GM23248 (cell line): ENCODE data around the gene TFIP11. TPM values are rescaled to one million over a fixed set of nuclear protein-coding genes. Genes with fewer than 3 reads are reported as not detected.
A peak's percentile ranks its signal among the peaks of the same experiment; 100 is the strongest.

Source experiments
- DNase-seq: peaks from one replicate; pipeline ENCODE4 v3.0.0-alpha.2; 2015
- H2AFZ ChIP-seq: fragments of 200-600 bp; sonication (generic); 2 replicates; pipeline ENCODE4 v1.6.1; 2016; ENCODE audit warnings: antibody characterized with exemption
- H3F3A ChIP-seq: fragments of 200-600 bp; sonication (generic); 2 replicates; pipeline ENCODE4 v1.6.1; 2016; ENCODE audit warnings: mild to moderate bottlenecking, antibody characterized with exemption, mixed run types; ENCODE audit not compliant: insufficient read depth
- H3K27ac ChIP-seq: fragments of 200-600 bp; sonication (generic); 2 replicates; pipeline ENCODE4 v1.5.1; 2016; ENCODE audit warnings: mild to moderate bottlenecking
- H3K27me3 ChIP-seq: fragments of 200-600 bp; sonication (generic); replicated peaks from 2 replicates; pipeline ENCODE4 v1.6.1; 2016; ENCODE audit warnings: mild to moderate bottlenecking; ENCODE audit not compliant: insufficient read depth
- H3K36me3 ChIP-seq: fragments of 200-600 bp; sonication (generic); 2 replicates; pipeline ENCODE4 v1.6.1; 2016; ENCODE audit warnings: low read depth, mild to moderate bottlenecking
- H3K4me1 ChIP-seq: fragments of 200-600 bp; sonication (generic); 2 replicates; pipeline ENCODE4 v1.6.1; 2016; ENCODE audit warnings: mild to moderate bottlenecking; ENCODE audit not compliant: insufficient read depth
- H3K4me2 ChIP-seq: fragments of 200-600 bp; sonication (generic); one replicate; pipeline ENCODE4 v1.6.1; 2016; ENCODE audit warnings: mild to moderate bottlenecking; ENCODE audit not compliant: unreplicated experiment
- H3K4me3 ChIP-seq: fragments of 200-600 bp; sonication (generic); 2 replicates; pipeline ENCODE4 v1.5.1; 2016; ENCODE audit warnings: mild to moderate bottlenecking
- H3K79me2 ChIP-seq: fragments of 200-600 bp; sonication (generic); 2 replicates; pipeline ENCODE4 v1.6.1; 2016; ENCODE audit warnings: mild to moderate bottlenecking; ENCODE audit not compliant: insufficient read depth
- H3K9ac ChIP-seq: fragments of 200-600 bp; sonication (generic); 2 replicates; pipeline ENCODE4 v1.6.1; 2016; ENCODE audit warnings: mild to moderate bottlenecking
- H3K9me2 ChIP-seq: fragments of 200-600 bp; sonication (generic); 2 replicates; pipeline ENCODE4 v1.6.1; 2016; ENCODE audit warnings: mixed run types, mild to moderate bottlenecking, moderate library complexity; ENCODE audit not compliant: insufficient read depth
- H3K9me3 ChIP-seq: fragments of 200-600 bp; sonication (generic); one replicate; pipeline ENCODE4 v1.6.1; 2017; ENCODE audit warnings: low read depth
- H4K20me1 ChIP-seq: fragments of 200-600 bp; sonication (generic); 2 replicates; pipeline ENCODE4 v1.6.0; 2016; ENCODE audit not compliant: insufficient read depth
- EZH2 ChIP-seq: fragments of 200-600 bp; sonication (generic); IDR thresholded peaks from 2 replicates; pipeline ENCODE4 v1.6.1; 2018; ENCODE audit warnings: antibody characterized with exemption, mild to moderate bottlenecking; ENCODE audit not compliant: insufficient read depth, poor library complexity, severe bottlenecking
- EZH2phosphoT487 ChIP-seq: fragments of 200-600 bp; sonication (generic); IDR thresholded peaks from 2 replicates; pipeline ENCODE4 v1.6.1; 2018; ENCODE audit warnings: antibody characterized with exemption, moderate library complexity, mild to moderate bottlenecking, low read depth; ENCODE audit not compliant: insufficient read depth
- WGBS, 2 experiments: methylation state at CpG; one replicate each; pipeline ENCODE4 v1.1.6; 2015 to 2017; ENCODE audit warnings: low lambda C conversion rate in 2 of 2, low coverage in 1 of 2; ENCODE audit errors: missing lambda C conversion rate in 2 of 2; 5-methylcytosine and 5-hydroxymethylcytosine counted together
- in situ Hi-C: fragments of 300-500 bp; cut with MboI; formaldehyde crosslinking; loops from 2 replicates; pipeline ENCODE4 v1.15.0; 2020
- polyA plus RNA-seq: library from polyadenylated mRNA; unstranded; fragments of >200 nt; fragmentation: Nextera tagmentation; extraction: Ambion mirVana; gene quantifications from 2 replicates; pipeline ENCODE4 v1.2.1, GENCODE V29; 2016
- total RNA-seq: library from RNA; depleted of rRNA; stranded (reverse); fragments of >200 nt; shearing (Covaris generic); gene quantifications from 2 replicates; pipeline ENCODE4 v1.2.3, GENCODE V29; 2014

TFIP11 gene
- total and polyA plus RNA-seq, 2 experiments from 2014 or later = 23.1 to 41.9 TPM

- no peak overlapping the region for H3K4me2 ChIP-seq
- in situ Hi-C loops = no loop called here
- peak overlapping the region; percentile 89 for H3K27ac ChIP-seq
- peaks cover 38% of the 10 kb centered on the region for H3K4me1 ChIP-seq
- peaks cover 55% of the 10 kb centered on the region for H3K79me2 ChIP-seq
- no peaks in the 10 kb centered on the region for H3K9me2 ChIP-seq
- H2AFZ ChIP-seq = no peak overlapping the region
- 83% methylated on average over 10 of the region's 10 CpGs for WGBS, 2 experiments
- peak overlapping the region; percentile 68 for H3K9ac ChIP-seq
- H3K9me3 ChIP-seq = no peaks in the 10 kb centered on the region
- H4K20me1 ChIP-seq = no peaks in the 10 kb centered on the region
- no peaks in the 10 kb centered on the region for H3K27me3 ChIP-seq
- peak; percentile 12 for DNase-seq
- TF ChIP-seq EZH2 (no peak), EZH2phosphoT487 (no peak)
- no peak overlapping the region for H3K4me3 ChIP-seq
- H3K36me3 ChIP-seq = no peaks in the 10 kb centered on the region
- H3F3A ChIP-seq = peaks cover 16% of the 10 kb centered on the region
Measured at GRCh38 chr22:26552466-26552865, 40.2 kb upstream of the TFIP11 start.

- no peaks in the 10 kb centered on the region for H3K9me3 ChIP-seq
- no peak overlapping the region for H3K4me3 ChIP-seq
- no peaks in the 10 kb centered on the region for H3K36me3 ChIP-seq
- H3K9ac ChIP-seq = peak overlapping the region; percentile 59
- H4K20me1 ChIP-seq = no peaks in the 10 kb centered on the region
- no peak overlapping the region for H2AFZ ChIP-seq
- no peaks in the 10 kb centered on the region for H3K27me3 ChIP-seq
- no peaks in the 10 kb centered on the region for H3K9me2 ChIP-seq
- peak overlapping the region; percentile 89 for H3K27ac ChIP-seq
- H3F3A ChIP-seq = peaks cover 16% of the 10 kb centered on the region
- in situ Hi-C loops = no loop called here
- TF ChIP-seq EZH2 (no peak), EZH2phosphoT487 (no peak)
- no peak for DNase-seq
- H3K79me2 ChIP-seq = peaks cover 49% of the 10 kb centered on the region
- peak overlapping the region; percentile 31 for H3K4me2 ChIP-seq
- H3K4me1 ChIP-seq = peaks cover 38% of the 10 kb centered on the region
- 97 to 100% methylated on average over 2 of the region's 2 CpGs for WGBS, 2 experiments
Measured at GRCh38 chr22:26551568-26551967, 39.3 kb upstream of the TFIP11 start.

- peaks cover 38% of the 10 kb centered on the region for H3K4me1 ChIP-seq
- peak overlapping the region; percentile 59 for H3K9ac ChIP-seq
- no peak overlapping the region for H2AFZ ChIP-seq
- peak; percentile 85 for DNase-seq
- H4K20me1 ChIP-seq = no peaks in the 10 kb centered on the region
- in situ Hi-C loops = no loop called here
- no peaks in the 10 kb centered on the region for H3K27me3 ChIP-seq
- no peaks in the 10 kb centered on the region for H3K9me3 ChIP-seq
- H3K27ac ChIP-seq = peak overlapping the region; percentile 89
- no peak overlapping the region for H3K4me3 ChIP-seq
- no peaks in the 10 kb centered on the region for H3K36me3 ChIP-seq
- H3K79me2 ChIP-seq = peaks cover 49% of the 10 kb centered on the region
- TF ChIP-seq EZH2phosphoT487 (0 out of 2 replicates have a peak, but pooled peaks have one; percentile 54), EZH2 (no peak)
- peaks cover 16% of the 10 kb centered on the region for H3F3A ChIP-seq
- H3K4me2 ChIP-seq = peak overlapping the region; percentile 31
- WGBS, 2 experiments = 21 to 25% methylated on average over 8 of the region's 8 CpGs
- no peaks in the 10 kb centered on the region for H3K9me2 ChIP-seq
Measured at GRCh38 chr22:26550498-26551033, 38.3 kb upstream of the TFIP11 start.

GRCh38 chr22:26549902-26550497 is 37.7 kb upstream of the TFIP11 start:
- in situ Hi-C loops = no loop called here
- TF ChIP-seq EZH2phosphoT487 = no peak
- no peak for TF ChIP-seq EZH2
- peak overlapping the region; percentile 59 for H3K9ac ChIP-seq

More at GRCh38 chr22:26549902-26550497, 37.7 kb upstream of the TFIP11 start:
- H3K27ac ChIP-seq = peak overlapping the region; percentile 89
- DNase-seq = no peak
- 96 to 98% methylated on average over 4 of the region's 4 CpGs for WGBS, 2 experiments
- peaks cover 38% of the 10 kb centered on the region for H3K4me1 ChIP-seq
- peak overlapping the region; percentile 31 for H3K4me2 ChIP-seq
- H3K36me3 ChIP-seq = no peaks in the 10 kb centered on the region
- peaks cover 16% of the 10 kb centered on the region for H3F3A ChIP-seq
- H3K9me2 ChIP-seq = no peaks in the 10 kb centered on the region
- no peaks in the 10 kb centered on the region for H4K20me1 ChIP-seq
- peaks cover 48% of the 10 kb centered on the region for H3K79me2 ChIP-seq
- no peaks in the 10 kb centered on the region for H3K27me3 ChIP-seq
- H3K9me3 ChIP-seq = no peaks in the 10 kb centered on the region
- H3K4me3 ChIP-seq = no peak overlapping the region
- no peak overlapping the region for H2AFZ ChIP-seq
